Motor neuron (in vitro differentiated cells): Measurements from ENCODE around the gene SETBP1. TPM values are rescaled to one million over a fixed set of nuclear protein-coding genes. Genes with fewer than 3 reads are reported as not detected.
A peak's percentile ranks its signal among the peaks of the same experiment; 100 is the strongest.

Source experiments
- ATAC-seq, 8 experiments: fragments of 200-7000 bp; cut with Tn5 transposase; replicated peaks in 6 of 8; 2 replicates each; pipeline ENCODE4 v1.8.0; 2021; ENCODE audit warnings: mild to moderate bottlenecking in 8 of 8, moderate library complexity in 8 of 8
- H3K27ac ChIP-seq, 2 donors: fragments of 250-450 bp; sonication (Bioruptor Pico); 2 replicates each; pipeline ENCODE4 v1.9.0; 2021; ENCODE audit warnings: antibody characterized with exemption in 2 of 2, mild to moderate bottlenecking in 2 of 2, moderate library complexity in 1 of 2
- H3K4me1 ChIP-seq, 2 donors: fragments of 250-450 bp; sonication (Bioruptor Pico); replicated peaks in 1 of 2; 2 replicates each; pipeline ENCODE4 v1.6.1; 2021; ENCODE audit warnings: antibody characterized with exemption in 2 of 2, mild to moderate bottlenecking in 2 of 2, moderate library complexity in 1 of 2
- H3K4me3 ChIP-seq, 5 donors: fragments of 250-450 bp; sonication (Bioruptor Pico); 2 replicates each; pipeline ENCODE4 v1.9.0; 2021; ENCODE audit warnings: antibody characterized with exemption in 5 of 5, mild to moderate bottlenecking in 5 of 5, moderate library complexity in 4 of 5
- WGBS, 10 experiments: fragments of 450-650 bp; shearing (Covaris generic); methylation state at CpG; one replicate each; pipeline ENCODE4 v1.0.0; 2022; 5-methylcytosine and 5-hydroxymethylcytosine counted together
- in situ Hi-C, 9 experiments: fragments of 400-800 bp; cut with MboI; loops; one replicate each; pipeline ENCODE4 v1.15.0; 2021; ENCODE audit warnings: low sequenced_read_pairs in 9 of 9, low pct_unique_long_range_greater_than_20kb in 2 of 9; ENCODE audit not compliant: unreplicated experiment in 9 of 9
- total RNA-seq, 8 experiments: library from RNA; unstranded; fragments of 300-600 nt; gene quantifications; 2 replicates each; pipeline versions ENCODE4 v1.2.3 to v1.2.4, GENCODE V29; 2022

Gene SETBP1
- total RNA-seq, 8 experiments from 2014 or later: 1.3 to 37.0 (median 27.5) TPM

DNA sequence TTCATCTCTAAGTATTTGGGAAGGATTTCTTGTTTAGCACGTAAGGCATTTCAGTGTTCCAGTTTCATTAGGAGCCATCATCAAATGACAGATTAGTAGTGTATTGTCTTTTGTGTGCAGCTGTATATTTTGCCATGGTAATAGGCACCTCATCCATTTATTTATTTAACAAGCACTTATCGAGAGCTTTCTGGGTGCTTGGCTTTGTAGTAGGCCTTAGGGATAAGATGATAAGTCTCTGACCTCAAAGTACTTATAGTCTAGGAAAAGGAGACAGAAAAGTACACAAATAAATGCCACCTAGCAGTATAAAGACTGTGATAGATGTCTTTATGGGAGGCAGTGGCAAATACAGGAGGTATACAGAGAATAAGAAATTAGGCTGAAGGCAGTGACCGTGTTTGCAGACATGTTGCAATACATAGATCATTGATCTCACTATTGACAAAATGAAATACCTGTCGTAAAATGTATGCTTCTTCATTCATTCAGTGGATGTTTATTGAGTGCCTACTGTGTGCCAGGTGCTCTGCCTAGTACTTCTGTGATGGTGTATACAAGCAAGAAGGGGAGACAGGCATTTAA, 265.9 kb downstream of the SETBP1 start:
- ATAC-seq: peak in 3 of 8 experiments; percentile 19 to 66 (median 21)
- H3K4me1 ChIP-seq: peaks cover 17 to 23% of the 10 kb centered on the region in 2 donors
- H3K27ac ChIP-seq: peak overlapping the region in 1 of 2 donors; percentile 35

GRCh38 chr18:44949967-44950366, 269.3 kb downstream of the SETBP1 start:
- no peak overlapping the region for H3K4me3 ChIP-seq
- H3K4me1 ChIP-seq: peaks cover 17 to 22% of the 10 kb centered on the region in 2 donors
- peak in 2 of 8 experiments; percentile 28 to 69 for ATAC-seq
- H3K27ac ChIP-seq: no peak overlapping the region
- 83 to 100% (median 93%) methylated on average over 1 to 6 of the region's 7 CpGs; no CpG with 5 or more reads in 2 of the 10 experiments for whole genome bisulfite sequencing, 10 experiments
- in situ Hi-C loops: no loop called here

More for the DNA sequence above, 265.9 kb downstream of the SETBP1 start:
- in situ Hi-C loops: no loop called here
- H3K4me3 ChIP-seq: no peak overlapping the region
- WGBS, 10 experiments: 55 to 100% (median 77%) methylated on average over 2 to 4 of the region's 4 CpGs

GRCh38 chr18:44950685-44951195, 270.1 kb downstream of the SETBP1 start:
- H3K4me1 ChIP-seq: peaks cover 12 to 18% of the 10 kb centered on the region in 2 donors
- H3K27ac ChIP-seq: no peak overlapping the region
- in situ Hi-C loops: no loop called here
- ATAC-seq: no peak
- WGBS, 10 experiments: 75 to 100% (median 89%) methylated on average over 1 to 10 of the region's 13 CpGs; no CpG with 5 or more reads in 1 of the 10 experiments
- no peak overlapping the region for H3K4me3 ChIP-seq

DNA sequence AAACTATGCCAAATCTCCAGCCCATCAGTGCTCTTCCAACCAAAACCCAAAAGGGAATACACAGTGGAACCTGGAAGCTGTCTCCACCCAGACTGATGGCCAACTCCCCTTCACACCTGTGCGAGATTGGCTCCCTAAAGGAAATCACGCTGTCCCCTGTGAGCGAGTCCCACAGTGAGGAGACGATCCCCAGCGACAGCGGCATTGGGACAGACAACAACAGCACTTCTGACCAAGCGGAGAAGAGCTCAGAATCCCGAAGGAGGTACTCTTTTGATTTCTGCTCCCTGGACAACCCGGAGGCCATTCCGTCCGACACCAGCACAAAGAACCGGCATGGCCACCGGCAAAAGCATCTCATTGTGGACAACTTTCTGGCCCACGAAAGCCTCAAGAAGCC, 271.1 kb downstream of the SETBP1 start:
- WGBS, 10 experiments: 95 to 98% (median 97%) methylated on average over 4 to 13 of the region's 14 CpGs; no CpG with 5 or more reads in 5 of the 10 experiments
- H3K4me3 ChIP-seq: no peak overlapping the region
- no peak for ATAC-seq

DNA sequence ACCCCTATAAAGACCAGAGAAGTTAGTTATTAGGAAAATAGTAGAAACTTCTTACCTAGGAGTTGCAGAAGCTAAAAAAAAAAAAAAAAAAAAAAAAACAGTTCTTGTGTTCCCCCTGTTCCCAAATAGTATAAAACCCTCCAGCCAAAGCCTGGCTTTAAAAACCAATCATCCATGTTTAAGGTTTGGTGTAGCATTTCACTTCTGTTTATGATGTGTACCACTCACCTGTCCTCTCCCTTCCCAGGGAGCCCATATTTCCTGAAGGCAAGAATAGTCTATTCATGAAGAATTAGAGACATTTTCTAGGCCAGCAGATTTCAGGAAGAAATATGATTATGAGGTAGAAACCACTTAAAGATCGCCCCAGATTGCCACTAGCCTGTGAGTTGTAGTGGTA, 273.6 kb downstream of the SETBP1 start:
- in situ Hi-C loops: no loop called here
- H3K4me3 ChIP-seq: no peak overlapping the region
- H3K27ac ChIP-seq: no peak overlapping the region
- H3K4me1 ChIP-seq: peaks cover 0 to 11% of the 10 kb centered on the region in 2 donors
- ATAC-seq: no peak
- 0 to 100% (median 51%) methylated on average over 1 of the region's 1 CpG; no CpG with 5 or more reads in 4 of the 10 experiments for WGBS, 10 experiments

More for the DNA sequence above, 271.1 kb downstream of the SETBP1 start:
- no peak overlapping the region for H3K27ac ChIP-seq
- in situ Hi-C loops: no loop called here
- H3K4me1 ChIP-seq: peaks cover 2 to 8% of the 10 kb centered on the region in 2 donors

DNA sequence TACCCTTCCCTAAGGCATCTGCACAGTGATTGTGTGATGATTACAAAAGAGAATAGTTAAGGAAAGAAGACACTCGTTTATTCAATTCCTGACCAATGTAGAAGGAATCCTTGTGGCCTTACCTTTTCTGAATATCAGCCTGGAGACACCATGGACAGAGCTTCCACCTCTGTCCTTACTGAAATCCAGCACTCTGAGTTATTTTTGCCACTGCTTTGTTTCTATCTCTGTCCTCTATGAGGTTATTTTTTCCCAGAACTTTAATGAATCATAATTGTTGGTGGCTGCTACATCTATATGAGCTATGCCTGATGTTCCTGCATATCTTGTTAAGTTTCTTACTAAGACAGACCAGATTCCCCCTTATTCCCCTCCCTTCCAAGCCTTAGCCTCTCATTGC, 275.1 kb downstream of the SETBP1 start:
- Histone ChIP-seq H3K4me3 (no peak overlapping the region), H3K4me1 (peaks cover 0 to 11% of the 10 kb centered on the region in 2 donors), H3K27ac (no peak overlapping the region)
- 33 to 100% (median 83%) methylated on average over 1 of the region's 1 CpG; no CpG with 5 or more reads in 3 of the 10 experiments for WGBS, 10 experiments
- in situ Hi-C loops: no loop called here
- no peak for ATAC-seq

DNA sequence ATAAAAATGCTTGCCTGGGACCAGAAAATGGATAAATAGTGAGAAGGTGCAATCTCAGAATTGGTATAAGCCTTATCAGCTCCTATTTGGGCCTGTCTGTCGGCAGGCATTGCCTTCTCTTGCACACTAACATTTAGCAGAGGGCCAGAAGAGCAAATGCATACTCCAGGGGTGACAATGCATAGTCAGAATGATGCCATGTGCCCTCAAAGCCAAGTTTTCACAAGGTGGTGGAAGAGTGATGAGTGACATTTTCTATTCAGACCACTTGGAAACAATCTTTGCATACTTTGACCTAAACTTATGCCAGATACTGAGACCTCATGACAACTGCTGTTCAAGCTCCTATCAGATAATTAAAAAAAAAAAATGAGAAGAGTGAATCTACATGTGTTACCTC, 276.3 kb downstream of the SETBP1 start:
- ATAC-seq: no peak
- WGBS, 10 experiments: 50 to 100% (median 94%) methylated on average over 1 of the region's 1 CpG; no CpG with 5 or more reads in 4 of the 10 experiments
- H3K27ac ChIP-seq: no peak overlapping the region

GRCh38 chr18:44957461-44957860, 276.8 kb downstream of the SETBP1 start:
- WGBS, 10 experiments: 0 to 100% (median 82%) methylated on average over 1 to 2 of the region's 2 CpGs
- peaks cover 0 to 11% of the 10 kb centered on the region in 2 donors for H3K4me1 ChIP-seq
- no peak for ATAC-seq
- in situ Hi-C loops: no loop called here
- no peak overlapping the region for H3K4me3 ChIP-seq
- no peak overlapping the region for H3K27ac ChIP-seq

More for the DNA sequence above, 276.3 kb downstream of the SETBP1 start:
- Histone ChIP-seq H3K4me1 (peaks cover 0 to 11% of the 10 kb centered on the region in 2 donors), H3K4me3 (no peak overlapping the region)
- in situ Hi-C loops: no loop called here

GRCh38 chr18:44958040-44958439, 277.4 kb downstream of the SETBP1 start:
- H3K4me1 ChIP-seq: peaks cover 0 to 11% of the 10 kb centered on the region in 2 donors
- no peak for ATAC-seq
- WGBS, 10 experiments: 67 to 100% (median 100%) methylated on average over 1 of the region's 1 CpG; no CpG with 5 or more reads in 4 of the 10 experiments

DNA sequence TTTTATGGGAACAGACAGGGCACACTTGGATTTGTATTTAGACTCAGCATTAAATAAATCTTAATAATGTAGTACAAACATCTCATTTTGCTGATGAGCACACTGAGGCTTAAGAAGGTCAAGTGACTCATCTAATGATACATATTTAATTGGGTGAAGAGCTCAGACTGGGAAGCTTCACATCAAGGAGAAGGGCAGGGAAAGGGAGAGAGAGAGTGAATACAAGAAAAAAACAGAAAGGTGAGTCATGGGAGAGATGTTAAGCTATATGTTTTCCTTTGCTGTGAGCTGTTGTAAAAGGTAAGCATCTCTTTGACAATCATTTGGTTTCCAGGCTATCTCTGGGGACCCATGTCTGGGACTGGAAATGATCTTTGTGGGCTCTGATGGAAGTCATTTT, 277.8 kb downstream of the SETBP1 start:
- in situ Hi-C loops: no loop called here
- Histone ChIP-seq H3K4me3 (no peak overlapping the region), H3K4me1 (peaks cover 0 to 11% of the 10 kb centered on the region in 2 donors), H3K27ac (no peak overlapping the region)
- ATAC-seq: peak in 5 of 8 experiments; percentile 29 to 87 (median 86)

More at GRCh38 chr18:44958040-44958439, 277.4 kb downstream of the SETBP1 start:
- in situ Hi-C loops: no loop called here
- Histone ChIP-seq H3K4me3 (no peak overlapping the region), H3K27ac (no peak overlapping the region)

DNA sequence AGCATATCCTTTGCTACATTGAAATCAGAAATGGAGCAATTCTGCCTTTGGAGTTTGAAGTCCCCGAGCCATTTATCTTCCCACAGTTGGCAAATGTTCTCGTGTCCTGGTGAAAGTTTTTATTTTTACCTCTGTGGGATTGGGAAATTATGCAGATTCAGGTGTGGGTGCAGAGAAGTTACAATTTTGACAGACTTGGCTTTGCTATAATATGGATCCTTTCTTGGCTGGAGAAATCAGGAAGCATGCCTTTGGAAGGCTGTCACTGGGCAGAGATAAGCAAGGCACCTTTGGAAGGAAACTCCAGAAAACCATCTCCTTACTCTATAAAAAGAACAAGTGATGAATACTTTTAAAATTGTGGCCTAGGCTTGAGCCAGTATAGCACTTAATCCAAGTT, 278.3 kb downstream of the SETBP1 start:
- 80 to 100% (median 95%) methylated on average over 1 to 2 of the region's 2 CpGs; no CpG with 5 or more reads in 3 of the 10 experiments for WGBS, 10 experiments
- no peak overlapping the region for H3K27ac ChIP-seq
- ATAC-seq: no peak
- H3K4me3 ChIP-seq: no peak overlapping the region
- in situ Hi-C loops: no loop called here
- peaks cover 0 to 11% of the 10 kb centered on the region in 2 donors for H3K4me1 ChIP-seq

- in situ Hi-C loops: no loop called here
- ATAC-seq: no peak
- no peak overlapping the region for H3K4me3 ChIP-seq
- WGBS, 10 experiments: 83 to 100% (median 100%) methylated on average over 1 to 2 of the region's 2 CpGs; no CpG with 5 or more reads in 2 of the 10 experiments
- H3K4me1 ChIP-seq: peaks cover 0 to 4% of the 10 kb centered on the region in 2 donors
- H3K27ac ChIP-seq: no peak overlapping the region
Observed at GRCh38 chr18:44960580-44960979, 279.9 kb downstream of the SETBP1 start.

- Histone ChIP-seq H3K27ac (no peak overlapping the region), H3K4me1 (peaks cover 0 to 4% of the 10 kb centered on the region in 2 donors), H3K4me3 (no peak overlapping the region)
- in situ Hi-C loops: no loop called here
- no peak for ATAC-seq
- 58 to 100% (median 81%) methylated on average over 1 to 3 of the region's 3 CpGs; no CpG with 5 or more reads in 1 of the 10 experiments for WGBS, 10 experiments
Observed at GRCh38 chr18:44961288-44961995, 280.8 kb downstream of the SETBP1 start.
